Neuron (in vitro differentiated cells): ENCODE results near the gene PEX3.
"Not testable (repeated sequence)": the region's sequence is repeated elsewhere in the genome, so short reads cannot be mapped to it uniquely, and the experiment has no call there.

Source experiments
- H2AFZ ChIP-seq: one replicate; pipeline ENCODE4 v1.6.1; 2013; ENCODE audit warnings: low read depth, mild to moderate bottlenecking, inconsistent platforms, low read length, moderate library complexity
- H3K27me3 ChIP-seq: one replicate; pipeline ENCODE4 v1.6.1; 2013; ENCODE audit warnings: low read length; ENCODE audit not compliant: insufficient read depth
- H3K36me3 ChIP-seq: one replicate; pipeline ENCODE4 v1.6.1; 2013; ENCODE audit warnings: low read length; ENCODE audit not compliant: insufficient read depth
- H3K4me1 ChIP-seq: one replicate; pipeline ENCODE4 v1.6.1; 2013; ENCODE audit warnings: low read length; ENCODE audit not compliant: insufficient read depth
- H3K4me3 ChIP-seq: 2 replicates; pipeline ENCODE4 v1.5.1; 2013; ENCODE audit warnings: mild to moderate bottlenecking, low read length, moderate library complexity
- H3K9me3 ChIP-seq: one replicate; pipeline ENCODE4 v1.6.1; 2013; ENCODE audit warnings: low read length

The PEX3 gene

GRCh38 chr6:143504369-143504768, 53.8 kb downstream of the PEX3 start:
- Histone ChIP-seq H3K36me3 (peaks cover 83% of the 10 kb centered on the region), H3K27me3 (no peaks in the 10 kb centered on the region)

GRCh38 chr6:143505111-143505510, 54.5 kb downstream of the PEX3 start:
- Histone ChIP-seq H3K4me1 (no peaks in the 10 kb centered on the region), H3K36me3 (peaks cover 75% of the 10 kb centered on the region), H3K9me3 (no peaks in the 10 kb centered on the region)

More at GRCh38 chr6:143504369-143504768, 53.8 kb downstream of the PEX3 start:
- Histone ChIP-seq H3K9me3 (no peaks in the 10 kb centered on the region), H3K4me3 (no peak overlapping the region), H2AFZ (no peak overlapping the region), H3K4me1 (no peaks in the 10 kb centered on the region)

GRCh38 chr6:143505537-143505936, 54.9 kb downstream of the PEX3 start:
- Histone ChIP-seq H3K9me3 (no peaks in the 10 kb centered on the region), H3K4me1 (no peaks in the 10 kb centered on the region), H3K4me3 (no peak overlapping the region), H3K27me3 (no peaks in the 10 kb centered on the region), H2AFZ (no peak overlapping the region), H3K36me3 (peaks cover 71% of the 10 kb centered on the region)

More at GRCh38 chr6:143505111-143505510, 54.5 kb downstream of the PEX3 start:
- H3K27me3 ChIP-seq, result no peaks in the 10 kb centered on the region
- no peak overlapping the region for H3K4me3 ChIP-seq
- H2AFZ ChIP-seq, result no peak overlapping the region

DNA sequence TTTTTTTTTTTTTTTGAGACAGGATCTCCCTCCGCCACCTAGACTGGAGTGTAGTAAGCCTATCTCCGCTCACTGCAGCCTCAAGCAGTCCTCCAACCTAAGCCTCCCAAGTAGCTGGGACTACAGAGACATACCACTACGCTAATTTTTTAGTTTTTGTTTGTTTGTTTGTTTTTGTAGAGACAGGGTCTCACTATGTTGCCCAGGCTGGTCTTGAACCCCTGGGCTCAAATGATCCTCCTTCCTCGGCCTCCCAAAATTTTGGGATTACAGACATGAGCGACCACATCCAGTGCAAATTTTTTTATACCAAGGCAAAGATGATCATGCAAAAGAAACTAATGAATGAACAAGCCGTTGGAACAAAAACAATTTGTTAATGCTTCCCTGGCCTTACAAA, 55.6 kb downstream of the PEX3 start:
- no peak overlapping the region for H2AFZ ChIP-seq
- no peaks in the 10 kb centered on the region for H3K27me3 ChIP-seq

GRCh38 chr6:143506620-143507019, 56.0 kb downstream of the PEX3 start:
- peaks cover 3% of the 10 kb centered on the region for H3K4me1 ChIP-seq
- no peak overlapping the region for H2AFZ ChIP-seq
- no peak overlapping the region for H3K4me3 ChIP-seq
- no peaks in the 10 kb centered on the region for H3K9me3 ChIP-seq
- H3K36me3 ChIP-seq, result peaks cover 61% of the 10 kb centered on the region
- no peaks in the 10 kb centered on the region for H3K27me3 ChIP-seq

More for the DNA sequence above, 55.6 kb downstream of the PEX3 start:
- Histone ChIP-seq H3K9me3 (no peaks in the 10 kb centered on the region), H3K4me1 (peaks cover 3% of the 10 kb centered on the region), H3K4me3 (no peak overlapping the region), H3K36me3 (peaks cover 65% of the 10 kb centered on the region)

DNA sequence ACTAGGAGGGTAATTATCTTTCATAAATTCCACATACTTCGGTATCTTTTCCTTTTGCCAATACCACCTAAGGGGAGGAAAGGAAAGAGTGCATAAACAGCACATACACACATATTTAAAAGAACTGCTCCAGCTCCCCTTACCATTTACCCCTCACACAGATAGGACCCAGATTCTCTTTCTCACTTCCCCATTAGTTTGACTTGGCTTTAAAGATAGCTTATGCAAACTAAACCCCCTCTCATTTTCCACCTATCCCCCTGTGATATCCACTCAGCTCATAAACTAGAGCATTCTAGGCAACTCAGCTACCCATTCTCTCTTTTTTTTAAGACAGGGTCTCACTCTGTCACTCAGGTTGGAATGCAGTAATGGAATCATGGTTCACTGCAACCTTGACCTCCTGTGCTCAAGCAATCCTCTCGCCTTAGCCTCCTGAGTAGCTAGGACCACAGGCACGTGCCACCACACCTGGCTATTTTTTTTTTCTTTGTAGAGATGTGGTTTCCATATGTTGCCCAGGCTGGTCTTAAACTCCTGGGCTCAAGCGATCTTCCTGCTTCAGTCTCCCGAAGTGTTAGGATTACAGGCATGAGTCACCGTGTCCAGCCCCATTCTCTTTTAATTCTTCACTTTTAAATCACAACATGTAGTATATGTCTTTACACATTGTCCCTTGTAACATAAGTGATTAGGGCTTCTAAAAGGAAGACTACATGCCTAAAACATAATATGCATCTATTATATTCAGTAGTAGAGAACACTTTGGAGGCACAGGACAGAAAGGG, 56.9 kb downstream of the PEX3 start:
- Histone ChIP-seq H2AFZ (no peak overlapping the region), H3K4me3 (no peak overlapping the region), H3K27me3 (no peaks in the 10 kb centered on the region), H3K36me3 (peaks cover 54% of the 10 kb centered on the region), H3K9me3 (no peaks in the 10 kb centered on the region), H3K4me1 (peaks cover 7% of the 10 kb centered on the region)

DNA sequence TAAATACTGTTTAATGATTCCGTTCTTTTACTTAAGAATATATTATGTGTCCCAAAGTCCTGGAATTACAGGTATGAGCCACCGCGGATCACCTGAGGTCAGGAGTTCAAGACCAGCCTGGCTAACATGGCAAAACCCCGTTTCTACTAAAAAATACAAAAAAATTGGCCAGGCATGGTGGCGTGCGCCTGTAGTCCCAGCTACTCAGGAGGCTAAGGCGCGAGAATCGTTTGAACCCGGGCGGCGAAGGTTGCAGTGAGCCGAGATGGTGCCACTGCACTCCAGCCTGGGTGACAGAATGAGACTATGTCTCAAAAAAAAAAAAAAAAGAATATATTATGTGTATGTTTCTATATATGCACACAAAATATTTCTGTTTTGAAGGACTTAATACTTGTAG, 59.7 kb downstream of the PEX3 start:
- peak overlapping the region; percentile 57 for H3K4me3 ChIP-seq
- H3K36me3 ChIP-seq, result peaks cover 34% of the 10 kb centered on the region
- H3K4me1 ChIP-seq, H2AFZ ChIP-seq, H3K27me3 ChIP-seq, H3K9me3 ChIP-seq: not testable (repeated sequence)

DNA sequence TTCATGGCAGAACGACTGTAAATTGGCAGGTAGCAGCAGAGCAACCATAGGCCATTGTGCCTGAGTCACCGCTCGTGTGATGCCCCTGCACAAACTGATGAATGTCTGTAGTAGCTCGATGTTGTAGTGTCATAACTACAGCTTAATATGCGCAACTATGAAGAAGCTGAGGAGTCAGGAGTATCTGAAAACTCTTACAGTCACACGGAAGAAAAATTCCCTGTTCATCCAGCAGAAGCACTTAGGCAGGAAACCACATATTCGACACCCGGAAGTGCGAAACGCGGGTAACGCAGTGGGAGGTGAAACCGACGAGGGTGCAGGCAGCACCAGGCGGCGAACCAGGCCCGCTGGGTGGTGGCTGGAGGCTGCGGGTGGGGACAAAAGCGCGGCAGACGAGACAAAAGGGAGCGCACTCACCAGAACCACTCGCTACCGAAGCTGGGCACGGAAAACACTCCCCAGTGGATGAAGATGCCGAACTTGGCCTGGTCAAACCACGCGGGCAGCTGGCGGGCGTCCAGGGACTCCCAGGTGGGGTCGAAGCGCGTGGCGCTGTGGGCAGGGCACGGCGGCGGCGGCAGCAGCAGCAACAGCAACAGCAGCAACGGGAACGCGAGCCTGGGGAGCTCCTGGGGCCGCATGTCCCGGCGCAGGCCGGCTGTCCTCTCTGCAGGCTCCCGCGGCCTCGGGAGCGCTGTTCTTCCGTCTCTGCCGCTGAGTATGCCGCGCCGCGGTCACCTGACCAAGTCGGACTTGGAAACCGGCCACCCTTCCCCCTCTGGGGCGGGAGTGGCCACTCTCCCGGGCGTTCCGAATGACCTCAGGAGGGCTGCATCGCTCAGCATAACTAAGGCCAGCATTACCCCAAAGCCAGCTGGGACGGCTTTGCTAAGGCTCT, 60.6 kb downstream of the PEX3 start, which contains the start of gene FUCA2:
Gene FUCA2, minus strand, starts transcription at position 730 of the 901 bp plus-strand sequence. Its CDS starts 86 bp downstream, at position 644.
- H3K4me3 ChIP-seq, result peak within 1 kb of the TSS; percentile 57
- no peaks in the 10 kb centered on the region for H3K9me3 ChIP-seq
- peaks cover 26% of the 10 kb centered on the region for H3K36me3 ChIP-seq
- H3K27me3 ChIP-seq, result no peaks in the 10 kb centered on the region
- peak within 1 kb of the TSS; percentile 44 for H2AFZ ChIP-seq
- H3K4me1 ChIP-seq, result peaks cover 7% of the 10 kb centered on the region

GRCh38 chr6:143513410-143513809, 62.8 kb downstream of the PEX3 start:
- Histone ChIP-seq H2AFZ (no peak overlapping the region), H3K9me3 (no peaks in the 10 kb centered on the region), H3K36me3 (peaks cover 5% of the 10 kb centered on the region), H3K27me3 (no peaks in the 10 kb centered on the region), H3K4me3 (no peak overlapping the region), H3K4me1 (peaks cover 7% of the 10 kb centered on the region)

GRCh38 chr6:143515061-143515760, 64.6 kb downstream of the PEX3 start:
- H3K4me1 ChIP-seq, result peaks cover 7% of the 10 kb centered on the region
- H3K4me3 ChIP-seq, result no peak overlapping the region
- no peaks in the 10 kb centered on the region for H3K27me3 ChIP-seq
- H2AFZ ChIP-seq, result no peak overlapping the region
- H3K9me3 ChIP-seq, result no peaks in the 10 kb centered on the region
- H3K36me3 ChIP-seq, result no peaks in the 10 kb centered on the region

GRCh38 chr6:143515766-143516355, 65.3 kb downstream of the PEX3 start:
- Histone ChIP-seq H3K9me3 (no peaks in the 10 kb centered on the region), H3K4me1 (peaks cover 6% of the 10 kb centered on the region), H3K27me3 (no peaks in the 10 kb centered on the region), H2AFZ (no peak overlapping the region), H3K36me3 (no peaks in the 10 kb centered on the region), H3K4me3 (no peak overlapping the region)

DNA sequence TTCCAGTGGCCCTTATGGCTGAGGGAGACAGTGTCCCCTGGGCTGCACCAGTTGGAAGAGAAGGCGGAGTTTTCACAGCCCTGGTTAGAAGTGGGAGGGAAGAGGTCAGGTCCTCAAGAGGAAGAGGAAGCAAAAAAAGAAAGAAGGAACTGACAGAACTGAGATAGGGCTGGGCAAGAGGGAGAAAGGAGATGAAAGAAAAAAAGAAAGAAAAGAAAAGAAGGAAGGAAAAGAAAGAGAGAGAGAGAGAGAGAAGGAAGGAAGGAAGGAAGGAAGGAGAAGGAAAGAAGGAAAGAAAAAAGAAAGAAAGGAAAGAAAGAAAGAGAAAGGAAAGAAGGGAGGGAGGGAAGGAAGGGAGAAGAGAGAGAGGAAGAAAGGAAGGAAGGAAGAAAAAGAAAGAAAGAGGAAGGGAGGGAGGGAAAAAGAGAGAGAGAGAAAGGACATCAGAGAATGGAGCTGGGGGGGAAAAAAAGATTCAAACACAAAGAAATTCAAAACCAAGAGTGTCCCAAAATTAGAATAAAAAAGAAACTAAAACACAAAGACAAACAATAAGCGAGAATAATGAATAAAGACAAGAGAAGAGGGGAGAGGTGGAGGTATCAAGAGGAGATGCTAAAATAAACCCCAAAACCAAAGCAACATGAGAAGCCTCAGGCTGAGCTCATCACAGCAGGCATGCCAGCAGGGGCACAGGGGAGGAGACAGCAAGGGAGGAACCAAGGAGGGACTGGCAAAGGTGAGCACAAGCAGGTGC, 66.3 kb downstream of the PEX3 start:
- Histone ChIP-seq H3K4me3 (no peak overlapping the region), H3K9me3 (no peaks in the 10 kb centered on the region), H3K36me3 (no peaks in the 10 kb centered on the region), H2AFZ (no peak overlapping the region), H3K27me3 (no peaks in the 10 kb centered on the region), H3K4me1 (peaks cover 2% of the 10 kb centered on the region)
